Fibroblast of lung (primary cell): Measurements from ENCODE around the gene LRRC36.
A peak's percentile ranks its signal among the peaks of the same experiment; 100 is the strongest.

Experiments used
- CTCF ChIP-seq, 2 donors: IDR thresholded peaks in 1 of 2; conservative IDR thresholded peaks in 1 of 2; 1 replicate in 1 of 2; 2 replicates in 1 of 2; pipeline ENCODE4 v1.5.1; 2011 to 2012; ENCODE audit warnings: low read length in 2 of 2, control low read depth in 1 of 2, inconsistent platforms in 1 of 2, low read depth in 1 of 2, mild to moderate bottlenecking in 1 of 2
- EZH2 ChIP-seq: IDR thresholded peaks from 2 replicates; pipeline ENCODE4 v1.5.1; 2012; ENCODE audit warnings: low read length, control low read depth, mild to moderate bottlenecking; ENCODE audit errors: missing control alignments

GRCh38 chr16:67393111-67393787 lies 66.6 kb downstream of the LRRC36 start, which contains the start of gene TPPP3:
- TF ChIP-seq CTCF (conservative IDR thresholded peaks at IDR 0.05 in 1 of 2, IDR thresholded peaks at IDR 0.05 in 1 of 2; ENCODE audit: low read depth in 1 of 2, low read length in 2 of 2) (peak; percentile 59 to 68), EZH2 (no peak)
